GM19238 (cell line): ENCODE data around the gene GPR87.
A peak's percentile ranks its signal among the peaks of the same experiment; 100 is the strongest.

Experiments
- DNase-seq: peaks from one replicate; pipeline ENCODE4 v3.0.0; 2011; ENCODE audit warnings: low spot score; ENCODE audit not compliant: insufficient read length

Gene GPR87

GRCh38 chr3:151283387-151283786, 33.2 kb downstream of the GPR87 start:
- no peak for DNase-seq

- DNase-seq = peak; percentile 22
These were observed 33.7 kb downstream of the GPR87 start for GRCh38 chr3:151282921-151283320.

- no peak for DNase-seq
These were observed 34.8 kb downstream of the GPR87 start for GRCh38 chr3:151281671-151282324.

GRCh38 chr3:151278230-151278629, 38.4 kb downstream of the GPR87 start, which contains the start of gene P2RY14:
P2RY14 (minus strand) TSS chr3:151278542; CDS start chr3:151214316, 64,226 bp downstream.
- DNase-seq = no peak

GRCh38 chr3:151276687-151277042, 40.0 kb downstream of the GPR87 start:
- no peak for DNase-seq

- no peak for DNase-seq
These were observed 40.5 kb downstream of the GPR87 start for GRCh38 chr3:151276038-151276686.

- DNase-seq = no peak
These were observed 41.5 kb downstream of the GPR87 start for GRCh38 chr3:151275091-151275490.

GRCh38 chr3:151269631-151270030, 47.0 kb downstream of the GPR87 start:
- no peak for DNase-seq

- no peak for DNase-seq
These were observed 48.1 kb downstream of the GPR87 start for GRCh38 chr3:151268267-151269235.

GRCh38 chr3:151267066-151267465, 49.6 kb downstream of the GPR87 start:
- DNase-seq = no peak

- peak; percentile 21 for DNase-seq
These were observed 50.8 kb downstream of the GPR87 start for GRCh38 chr3:151265866-151266265.

GRCh38 chr3:151265166-151265565, 51.5 kb downstream of the GPR87 start:
- DNase-seq = no peak

GRCh38 chr3:151264605-151265004, 52.0 kb downstream of the GPR87 start:
- no peak for DNase-seq

- no peak for DNase-seq
These were observed 53.6 kb downstream of the GPR87 start for GRCh38 chr3:151262871-151263525.

GRCh38 chr3:151259664-151260063, 57.0 kb downstream of the GPR87 start:
- DNase-seq = no peak

GRCh38 chr3:151256749-151257148, 59.9 kb downstream of the GPR87 start:
- no peak for DNase-seq

GRCh38 chr3:151248772-151249337, 67.8 kb downstream of the GPR87 start:
- no peak for DNase-seq
